Choroid plexus epithelial cell (primary cell): ENCODE results near the gene ZNF487.
A peak's percentile ranks its signal among the peaks of the same experiment; 100 is the strongest.
"Not testable (repeated sequence)": the region's sequence is repeated elsewhere in the genome, so short reads cannot be mapped to it uniquely, and the experiment has no call there.

Experiments used
- DNase-seq: peaks from one replicate; pipeline ENCODE4 v3.0.0-alpha.2; 2010; ENCODE audit warnings: low read depth
- H3K4me3 ChIP-seq: 2 replicates; pipeline ENCODE4 v1.5.1; 2011; ENCODE audit warnings: low read depth, mild to moderate bottlenecking, control low read depth, low read length, moderate library complexity
- TF ChIP-seq, protein P1 (sequence below): conservative IDR thresholded peaks from 2 replicates; pipeline ENCODE4 v1.5.1; 2011; ENCODE audit warnings: low read depth, mild to moderate bottlenecking, control low read depth, inconsistent platforms, low read length, moderate library complexity

The ZNF487 gene

DNA sequence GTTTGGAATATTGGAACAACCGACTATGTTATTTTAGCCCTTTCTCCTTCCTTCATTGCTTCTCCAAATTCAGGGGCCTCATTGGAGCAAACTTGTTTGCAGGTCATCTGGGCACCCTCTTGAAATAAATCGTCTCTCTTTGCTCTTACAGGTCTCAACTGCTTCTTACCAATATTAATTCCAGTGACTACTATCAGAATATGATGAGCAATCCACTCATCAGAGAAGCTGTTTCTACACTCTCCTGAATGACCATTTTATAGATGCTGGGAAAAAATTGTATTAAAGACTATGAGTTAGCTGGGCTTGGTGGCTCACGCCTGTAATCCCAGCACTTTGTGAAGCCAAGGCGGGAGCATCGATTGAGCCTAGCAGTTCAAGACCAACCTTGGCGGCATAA, 15.4 kb upstream of the ZNF487 start:
- H3K4me3 ChIP-seq, result no peak overlapping the region
- TF ChIP-seq, protein P1, sequence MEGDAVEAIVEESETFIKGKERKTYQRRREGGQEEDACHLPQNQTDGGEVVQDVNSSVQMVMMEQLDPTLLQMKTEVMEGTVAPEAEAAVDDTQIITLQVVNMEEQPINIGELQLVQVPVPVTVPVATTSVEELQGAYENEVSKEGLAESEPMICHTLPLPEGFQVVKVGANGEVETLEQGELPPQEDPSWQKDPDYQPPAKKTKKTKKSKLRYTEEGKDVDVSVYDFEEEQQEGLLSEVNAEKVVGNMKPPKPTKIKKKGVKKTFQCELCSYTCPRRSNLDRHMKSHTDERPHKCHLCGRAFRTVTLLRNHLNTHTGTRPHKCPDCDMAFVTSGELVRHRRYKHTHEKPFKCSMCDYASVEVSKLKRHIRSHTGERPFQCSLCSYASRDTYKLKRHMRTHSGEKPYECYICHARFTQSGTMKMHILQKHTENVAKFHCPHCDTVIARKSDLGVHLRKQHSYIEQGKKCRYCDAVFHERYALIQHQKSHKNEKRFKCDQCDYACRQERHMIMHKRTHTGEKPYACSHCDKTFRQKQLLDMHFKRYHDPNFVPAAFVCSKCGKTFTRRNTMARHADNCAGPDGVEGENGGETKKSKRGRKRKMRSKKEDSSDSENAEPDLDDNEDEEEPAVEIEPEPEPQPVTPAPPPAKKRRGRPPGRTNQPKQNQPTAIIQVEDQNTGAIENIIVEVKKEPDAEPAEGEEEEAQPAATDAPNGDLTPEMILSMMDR, result no peak
- DNase-seq, result no peak

DNA sequence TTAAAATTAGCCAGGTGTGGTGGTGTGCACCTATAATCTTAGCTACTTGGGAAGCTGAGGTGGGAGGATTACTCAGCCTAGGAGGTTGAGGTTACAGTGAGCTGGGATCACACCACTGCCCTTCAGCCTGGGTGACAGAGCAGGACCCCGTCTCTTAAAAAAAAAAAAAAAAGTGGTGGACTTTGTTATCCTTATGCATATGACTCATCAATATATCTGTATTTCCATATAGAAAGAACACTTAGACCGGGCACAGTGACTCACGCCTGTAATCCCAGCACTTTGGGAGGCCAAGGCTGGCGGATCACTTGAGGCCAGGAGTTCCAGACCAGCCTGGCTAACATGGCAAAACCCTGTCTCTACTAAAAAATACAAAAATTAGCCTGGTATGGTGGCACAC, 15.0 kb upstream of the ZNF487 start:
- DNase-seq, H3K4me3 ChIP-seq: not testable (repeated sequence)

DNA sequence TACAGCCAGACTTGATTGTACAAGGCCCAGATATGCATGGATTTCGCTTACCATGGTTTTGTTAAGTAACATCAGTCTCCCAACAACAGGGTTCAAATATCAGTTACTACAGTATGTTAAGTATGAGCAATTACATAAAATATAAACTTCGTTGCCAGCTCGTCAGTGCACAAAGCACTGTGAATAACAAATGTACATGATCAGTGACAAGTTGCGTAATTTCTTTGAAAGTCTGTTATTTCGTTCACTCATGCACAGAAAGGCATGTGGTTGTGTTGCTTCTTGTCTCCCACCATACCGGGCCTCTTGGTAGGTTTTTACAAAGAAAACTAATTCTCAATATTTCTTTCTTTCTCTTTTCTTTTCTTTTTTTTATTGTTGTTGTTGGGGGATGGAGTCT, 12.5 kb upstream of the ZNF487 start:
- TF ChIP-seq, protein P1, result no peak
- no peak overlapping the region for H3K4me3 ChIP-seq
- DNase-seq, result no peak

DNA sequence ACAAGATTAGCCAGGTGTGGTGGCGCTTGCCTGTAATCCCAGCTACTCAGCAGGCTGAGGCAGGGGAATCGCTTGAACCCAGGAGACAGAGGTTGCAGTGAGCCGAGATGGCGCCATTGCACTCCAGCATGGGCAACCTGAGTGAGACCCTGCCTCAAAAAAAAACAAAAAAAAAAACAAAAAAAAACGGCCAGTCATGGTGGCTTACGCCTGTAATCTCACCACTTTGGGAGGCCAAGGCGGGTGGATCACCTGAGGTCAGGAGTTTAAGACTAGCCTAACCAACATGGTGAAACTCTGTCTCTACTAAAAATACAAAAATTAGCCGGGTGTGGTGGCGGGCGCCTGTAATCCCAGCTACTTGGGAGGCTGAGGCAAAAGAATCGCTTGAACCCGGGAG, 10.4 kb upstream of the ZNF487 start:
- not testable (repeated sequence) for DNase-seq, H3K4me3 ChIP-seq

DNA sequence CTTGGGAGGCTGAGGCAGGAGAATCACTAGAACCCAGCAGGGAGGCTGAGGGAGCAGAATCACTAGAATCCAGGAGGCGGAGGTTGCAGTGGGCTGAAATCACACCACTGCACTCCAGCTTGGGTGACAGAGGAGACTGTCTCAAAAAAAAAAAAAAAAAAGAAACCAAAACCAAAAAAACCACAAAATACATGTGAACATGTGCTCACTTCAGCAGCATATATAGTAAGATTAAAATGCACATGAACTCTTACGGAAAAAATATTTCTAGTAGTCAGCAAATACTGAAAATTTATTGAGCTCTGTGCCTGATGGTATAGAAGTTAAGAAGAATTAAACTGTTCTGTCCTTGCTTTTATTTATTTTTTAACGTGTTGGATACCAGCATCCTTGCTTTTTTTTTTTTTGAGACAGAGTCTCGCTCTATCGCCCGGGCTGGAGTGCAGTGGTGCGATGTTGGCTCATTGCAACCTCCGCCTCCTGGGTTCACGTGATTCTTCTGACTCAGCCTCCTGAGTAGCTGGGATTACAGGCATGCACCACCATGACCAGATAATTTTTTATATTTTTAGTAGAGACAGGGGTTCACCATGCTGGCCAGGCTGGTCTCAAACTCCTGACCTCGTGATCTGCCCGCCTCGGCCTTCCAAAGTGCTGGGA, 9.6 kb upstream of the ZNF487 start:
- no peak for DNase-seq
- no peak overlapping the region for H3K4me3 ChIP-seq
- TF ChIP-seq, protein P1, result no peak

DNA sequence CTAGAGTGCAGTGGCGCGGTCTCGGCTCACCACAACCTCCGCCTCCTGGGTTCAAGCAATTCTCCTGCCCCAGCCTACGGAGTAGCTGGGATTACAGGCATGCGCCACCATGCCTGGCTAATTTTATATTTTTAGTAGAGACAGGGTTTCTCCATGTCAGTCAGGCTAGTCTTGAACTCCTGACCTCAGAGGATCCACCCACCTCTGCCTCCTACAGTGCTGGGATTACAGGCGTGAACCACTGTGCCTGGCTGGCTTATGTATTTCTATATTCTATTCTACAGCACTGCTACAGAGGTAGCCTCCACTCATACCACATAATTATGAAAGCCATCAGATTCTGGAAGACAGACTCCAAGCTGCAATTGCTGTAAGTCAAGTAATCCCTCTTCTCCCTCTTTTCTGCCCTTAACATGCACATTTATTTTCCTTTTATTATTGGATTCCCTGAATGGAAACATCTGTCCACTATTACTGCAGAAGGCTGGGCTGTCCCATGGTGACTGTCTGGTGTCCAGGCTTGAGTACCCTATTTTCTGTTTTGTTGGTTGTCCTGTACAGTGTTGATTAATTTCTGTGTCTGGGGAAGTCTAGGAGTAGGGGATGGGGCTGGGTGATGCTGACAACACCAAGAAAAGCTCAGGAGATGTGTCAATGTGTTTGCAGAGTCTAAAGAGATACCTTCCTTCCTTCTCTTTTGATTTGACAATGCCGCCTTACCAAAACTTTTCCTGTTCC, 5.8 kb upstream of the ZNF487 start:
- no peak for DNase-seq
- TF ChIP-seq, protein P1, result no peak
- H3K4me3 ChIP-seq, result no peak overlapping the region

DNA sequence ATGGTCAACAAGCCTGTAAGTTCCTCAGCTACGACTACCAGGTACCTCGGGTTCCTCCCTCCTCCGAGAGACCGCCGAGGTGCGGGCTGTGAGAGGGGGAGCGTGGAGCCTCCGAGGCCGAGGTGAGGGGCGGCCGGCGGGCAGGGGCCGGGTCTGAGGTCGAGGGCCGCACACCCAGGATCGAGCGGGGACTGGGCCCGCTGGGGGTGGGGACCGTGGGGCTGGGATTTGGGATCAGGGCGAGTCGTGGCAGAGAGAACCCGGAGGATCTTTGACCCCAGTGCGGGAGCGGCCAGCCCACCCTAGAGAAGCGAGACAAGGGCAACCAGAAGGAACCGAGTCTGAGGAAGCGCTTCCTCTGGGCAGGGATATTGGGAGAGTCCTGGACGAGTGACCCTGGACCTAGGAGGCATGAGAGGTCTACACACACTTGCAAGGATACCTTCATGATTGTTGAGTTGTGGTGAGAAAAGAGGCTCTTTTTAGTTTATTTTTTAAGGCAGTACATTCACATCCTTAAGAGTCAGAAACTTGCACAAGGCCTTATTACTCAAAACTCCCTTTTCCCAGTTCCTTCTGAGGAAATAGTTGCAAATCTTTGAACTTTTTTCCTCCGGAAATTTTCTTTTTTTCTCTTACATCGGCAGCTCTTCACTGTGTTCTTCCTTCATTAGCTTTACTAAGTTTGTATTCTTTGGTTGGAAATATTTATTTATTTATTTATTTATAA, 395 bp downstream of the ZNF487 start:
- peak; percentile 28 for DNase-seq
- peak overlapping the region; percentile 96 for H3K4me3 ChIP-seq

More for the DNA sequence above, 395 bp downstream of the ZNF487 start:
- TF ChIP-seq, protein P1, result no peak
